Activated CD4-positive, alpha-beta T cell treated with anti-CD3 and anti-CD28 coated beads, Interleukin-2, amount 10 ng/mL, durations not matched to agents 24 days and 14 days (primary cell): Measurements from ENCODE around the gene IL17F. TPM values are rescaled to one million over a fixed set of nuclear protein-coding genes. Genes with fewer than 3 reads are reported as not detected.

Experiments
- DNase-seq: peaks from one replicate; pipeline ENCODE4 v3.0.0; 2022
- H3K27ac Mint-ChIP-seq: one replicate; pipeline ENCODE4 v1.8.0; 2022; ENCODE audit warnings: mild to moderate bottlenecking, mixed read lengths
- H3K27me3 Mint-ChIP-seq: one replicate; pipeline ENCODE4 v1.8.0; 2022; ENCODE audit warnings: mixed read lengths
- H3K36me3 Mint-ChIP-seq: one replicate; pipeline ENCODE4 v1.8.0; 2022; ENCODE audit warnings: low read depth, mild to moderate bottlenecking, mixed read lengths
- H3K4me1 Mint-ChIP-seq: one replicate; pipeline ENCODE4 v1.8.0; 2021; ENCODE audit warnings: mixed read lengths
- H3K4me3 Mint-ChIP-seq: one replicate; pipeline ENCODE4 v1.8.0; 2022; ENCODE audit warnings: mild to moderate bottlenecking, moderate library complexity, mixed read lengths
- H3K9me3 Mint-ChIP-seq: one replicate; pipeline ENCODE4 v1.8.0; 2021; ENCODE audit warnings: mixed read lengths
- intact Hi-C: fragments of 100-400 bp; cut with micrococcal nuclease; formaldehyde crosslinking; loops from one replicate; pipeline ENCODE4 v1.15.1; 2023
- total RNA-seq: library from RNA; stranded (reverse); gene quantifications from 2 replicates; pipeline ENCODE4 v1.2.3, GENCODE V29; 2022

IL17F gene
- total RNA-seq, 1 donor from 2014 or later = not detected

GRCh38 chr6:52231406-52232127 lies 12.7 kb downstream of the IL17F start:
- peak; percentile 80 for DNase-seq
- Mint-ChIP-seq H3K9me3 (no peaks in the 10 kb centered on the region), H3K4me3 (no peak overlapping the region), H3K36me3 (no peaks in the 10 kb centered on the region), H3K27me3 (peaks cover 53% of the 10 kb centered on the region), H3K27ac (no peak overlapping the region), H3K4me1 (peaks cover 49% of the 10 kb centered on the region)
- intact Hi-C loops = loop anchor here (1.0 to 2.0 kb wide), 2 partner anchors 19 to 74 kb away; no protein-coding TSS in a partner anchor

- no peak for DNase-seq
- intact Hi-C loops = loop anchor here (1.0 kb wide), 1 partner anchor 73 kb away; no protein-coding TSS in a partner anchor
- Mint-ChIP-seq H3K4me3 (no peak overlapping the region), H3K27me3 (peaks cover 47% of the 10 kb centered on the region), H3K27ac (no peak overlapping the region), H3K9me3 (no peaks in the 10 kb centered on the region), H3K36me3 (no peaks in the 10 kb centered on the region), H3K4me1 (peaks cover 49% of the 10 kb centered on the region)
Measured at GRCh38 chr6:52230685-52231084, 13.6 kb downstream of the IL17F start.

GRCh38 chr6:52227495-52227894 lies 16.8 kb downstream of the IL17F start:
- H3K4me1 Mint-ChIP-seq = peaks cover 46% of the 10 kb centered on the region
- H3K9me3 Mint-ChIP-seq = no peaks in the 10 kb centered on the region
- intact Hi-C loops = loop anchor here (1.0 to 10.0 kb wide), 6 partner anchors 28 to 767 kb away; partner anchors contain the start of gene GSTA4
- H3K27ac Mint-ChIP-seq = peak overlapping the region; percentile 32
- H3K27me3 Mint-ChIP-seq = peaks cover 47% of the 10 kb centered on the region
- H3K36me3 Mint-ChIP-seq = no peaks in the 10 kb centered on the region
- peak; percentile 90 for DNase-seq
- H3K4me3 Mint-ChIP-seq = peak overlapping the region; percentile 27

GRCh38 chr6:52221302-52221701 lies 23.0 kb downstream of the IL17F start:
- intact Hi-C loops = loop anchor here (1.0 to 10.0 kb wide), 3 partner anchors 8 to 773 kb away; partner anchors contain the start of gene GSTA4
- H3K27me3 Mint-ChIP-seq = peaks cover 52% of the 10 kb centered on the region
- peak overlapping the region; percentile 30 for H3K4me3 Mint-ChIP-seq
- no peaks in the 10 kb centered on the region for H3K9me3 Mint-ChIP-seq
- peaks cover 12% of the 10 kb centered on the region for H3K4me1 Mint-ChIP-seq
- peak overlapping the region; percentile 58 for H3K27ac Mint-ChIP-seq
- no peaks in the 10 kb centered on the region for H3K36me3 Mint-ChIP-seq
- DNase-seq = peak; percentile 76

- Mint-ChIP-seq H3K27me3 (peaks cover 33% of the 10 kb centered on the region), H3K36me3 (no peaks in the 10 kb centered on the region), H3K4me1 (peaks cover 13% of the 10 kb centered on the region), H3K4me3 (no peak overlapping the region), H3K27ac (no peak overlapping the region), H3K9me3 (no peaks in the 10 kb centered on the region)
- DNase-seq = no peak
- intact Hi-C loops = no loop called here
Measured at GRCh38 chr6:52217761-52218160, 26.5 kb downstream of the IL17F start.

- no peaks in the 10 kb centered on the region for H3K36me3 Mint-ChIP-seq
- no peaks in the 10 kb centered on the region for H3K9me3 Mint-ChIP-seq
- H3K4me1 Mint-ChIP-seq = peaks cover 12% of the 10 kb centered on the region
- intact Hi-C loops = no loop called here
- peaks cover 36% of the 10 kb centered on the region for H3K27me3 Mint-ChIP-seq
- no peak overlapping the region for H3K27ac Mint-ChIP-seq
- no peak for DNase-seq
- H3K4me3 Mint-ChIP-seq = no peak overlapping the region
Measured at GRCh38 chr6:52216932-52217575, 27.2 kb downstream of the IL17F start.

GRCh38 chr6:52215787-52216186 lies 28.5 kb downstream of the IL17F start:
- intact Hi-C loops = no loop called here
- DNase-seq = no peak
- H3K9me3 Mint-ChIP-seq = no peaks in the 10 kb centered on the region
- H3K4me3 Mint-ChIP-seq = no peak overlapping the region
- no peak overlapping the region for H3K27ac Mint-ChIP-seq
- peaks cover 38% of the 10 kb centered on the region for H3K27me3 Mint-ChIP-seq
- H3K4me1 Mint-ChIP-seq = peaks cover 4% of the 10 kb centered on the region
- no peaks in the 10 kb centered on the region for H3K36me3 Mint-ChIP-seq

GRCh38 chr6:52213127-52213526 lies 31.2 kb downstream of the IL17F start:
- Mint-ChIP-seq H3K27me3 (peaks cover 34% of the 10 kb centered on the region), H3K4me1 (peaks cover 7% of the 10 kb centered on the region), H3K27ac (no peak overlapping the region), H3K9me3 (no peaks in the 10 kb centered on the region), H3K4me3 (no peak overlapping the region), H3K36me3 (no peaks in the 10 kb centered on the region)
- intact Hi-C loops = loop anchor here (1.0 to 2.0 kb wide), 3 partner anchors 8 to 50 kb away; no protein-coding TSS in a partner anchor
- peak; percentile 65 for DNase-seq

GRCh38 chr6:52210227-52210626 lies 34.1 kb downstream of the IL17F start:
- no peak overlapping the region for H3K4me3 Mint-ChIP-seq
- no peaks in the 10 kb centered on the region for H3K36me3 Mint-ChIP-seq
- no peak overlapping the region for H3K27ac Mint-ChIP-seq
- no peak for DNase-seq
- intact Hi-C loops = no loop called here
- H3K9me3 Mint-ChIP-seq = peaks cover 4% of the 10 kb centered on the region
- H3K4me1 Mint-ChIP-seq = peaks cover 7% of the 10 kb centered on the region
- peaks cover 36% of the 10 kb centered on the region for H3K27me3 Mint-ChIP-seq

GRCh38 chr6:52209770-52210169 lies 34.5 kb downstream of the IL17F start:
- no peak overlapping the region for H3K4me3 Mint-ChIP-seq
- no peak overlapping the region for H3K27ac Mint-ChIP-seq
- DNase-seq = no peak
- intact Hi-C loops = no loop called here
- H3K9me3 Mint-ChIP-seq = peaks cover 4% of the 10 kb centered on the region
- H3K36me3 Mint-ChIP-seq = no peaks in the 10 kb centered on the region
- peaks cover 36% of the 10 kb centered on the region for H3K27me3 Mint-ChIP-seq
- peaks cover 7% of the 10 kb centered on the region for H3K4me1 Mint-ChIP-seq

- no peak for DNase-seq
- peaks cover 7% of the 10 kb centered on the region for H3K4me1 Mint-ChIP-seq
- peaks cover 4% of the 10 kb centered on the region for H3K9me3 Mint-ChIP-seq
- intact Hi-C loops = no loop called here
- no peaks in the 10 kb centered on the region for H3K36me3 Mint-ChIP-seq
- no peak overlapping the region for H3K4me3 Mint-ChIP-seq
- H3K27me3 Mint-ChIP-seq = peaks cover 38% of the 10 kb centered on the region
- H3K27ac Mint-ChIP-seq = no peak overlapping the region
Measured at GRCh38 chr6:52208612-52209011, 35.7 kb downstream of the IL17F start.

- peaks cover 4% of the 10 kb centered on the region for H3K9me3 Mint-ChIP-seq
- H3K36me3 Mint-ChIP-seq = no peaks in the 10 kb centered on the region
- no peak overlapping the region for H3K27ac Mint-ChIP-seq
- H3K27me3 Mint-ChIP-seq = peaks cover 28% of the 10 kb centered on the region
- H3K4me1 Mint-ChIP-seq = peaks cover 2% of the 10 kb centered on the region
- intact Hi-C loops = no loop called here
- no peak overlapping the region for H3K4me3 Mint-ChIP-seq
- DNase-seq = no peak
Measured at GRCh38 chr6:52207066-52207465, 37.2 kb downstream of the IL17F start.

GRCh38 chr6:52201493-52201892 lies 42.8 kb downstream of the IL17F start:
- no peak for DNase-seq
- Mint-ChIP-seq H3K27ac (no peak overlapping the region), H3K9me3 (peaks cover 13% of the 10 kb centered on the region), H3K4me3 (no peak overlapping the region), H3K27me3 (peaks cover 8% of the 10 kb centered on the region), H3K4me1 (no peaks in the 10 kb centered on the region), H3K36me3 (no peaks in the 10 kb centered on the region)
- intact Hi-C loops = no loop called here

GRCh38 chr6:52201046-52201445 lies 43.3 kb downstream of the IL17F start:
- no peak overlapping the region for H3K4me3 Mint-ChIP-seq
- H3K4me1 Mint-ChIP-seq = no peaks in the 10 kb centered on the region
- intact Hi-C loops = no loop called here
- no peak for DNase-seq
- H3K9me3 Mint-ChIP-seq = peaks cover 13% of the 10 kb centered on the region
- no peaks in the 10 kb centered on the region for H3K36me3 Mint-ChIP-seq
- H3K27me3 Mint-ChIP-seq = peaks cover 8% of the 10 kb centered on the region
- peak overlapping the region; percentile 37 for H3K27ac Mint-ChIP-seq
